A549 (cell line): ENCODE measurements around the gene CNTN5. TPM values are rescaled to one million over a fixed set of nuclear protein-coding genes. Genes with fewer than 3 reads are reported as not detected.

Experiments
- ATAC-seq, 2 experiments: fragments of 200-7000 bp in 1 of 2; fragments of >200 bp in 1 of 2; cut with Nextera tagmentation in 1 of 2; cut with Tn5 transposase in 1 of 2; 3 replicates each; pipeline versions ENCODE4 v1.8.0 to v1.9.1; 2018 to 2020; ENCODE audit warnings: mild to moderate bottlenecking in 1 of 2, moderate library complexity in 1 of 2
- CTCF ChIA-PET: fragments of 300-600 bp; sonication (Branson Sonifier 250); formaldehyde crosslinking; extraction: SDS; loops from one replicate; lab custom pipeline; 2021; ENCODE audit warnings: antibody characterized with exemption, inconsistent platforms; lab: Yijun Ruan, JAX
- POLR2A ChIA-PET: fragments of 350-600 bp; formaldehyde crosslinking; extraction: SDS; loops from one replicate; lab custom pipeline; 2021; ENCODE audit warnings: antibody characterized with exemption, inconsistent platforms; lab: Yijun Ruan, JAX
- DNase-seq, 2 experiments: peaks; one replicate each; pipeline versions ENCODE4 v3.0.0 to v3.0.0-alpha.2; 2011 to 2016; ENCODE audit warnings: low read depth in 1 of 2, low spot score in 1 of 2
- FAIRE-seq: peaks from 2 replicates; lab custom pipeline; 2011; peaks lifted over from hg19 to GRCh38; lab: Jason Lieb, UNC
- H3K27ac ChIP-seq, 2 experiments: fragments of >200 bp; sonication (Bioruptor Twin); formaldehyde crosslinking; 3 replicates each; pipeline ENCODE4 v1.5.1; 2016 to 2017
- H3K4me1 ChIP-seq: fragments of >200 bp; sonication (Bioruptor Twin); formaldehyde crosslinking; 3 replicates; pipeline ENCODE4 v1.6.1; 2016
- H3K4me2 ChIP-seq: fragments of >200 bp; sonication (Bioruptor Twin); formaldehyde crosslinking; 3 replicates; pipeline ENCODE4 v1.6.1; 2016
- H3K4me3 ChIP-seq: fragments of >200 bp; sonication (Bioruptor Twin); formaldehyde crosslinking; 3 replicates; pipeline ENCODE4 v1.5.1; 2016
- H3K9me3 ChIP-seq: fragments of >200 bp; sonication (Bioruptor Twin); formaldehyde crosslinking; 3 replicates; pipeline ENCODE4 v1.6.1; 2016
- BHLHE40 ChIP-seq: IDR thresholded peaks from 2 replicates; pipeline ENCODE4 v1.6.1; 2012; ENCODE audit warnings: low read depth, low read length, inconsistent platforms
- CEBPB ChIP-seq, 2 experiments: fragments of >200 bp in 1 of 2; sonication (Bioruptor Twin) in 1 of 2; formaldehyde crosslinking in 1 of 2; IDR thresholded peaks; 2 replicates each; pipeline ENCODE4 v1.6.1; 2012 to 2016
- EHMT2 ChIP-seq: fragments of 200-600 bp; sonication (generic); IDR thresholded peaks from 2 replicates; pipeline ENCODE4 v1.6.1; 2016; ENCODE audit warnings: antibody characterized with exemption, low read depth, mild to moderate bottlenecking, moderate library complexity
- GATA3 ChIP-seq: IDR thresholded peaks from 2 replicates; pipeline ENCODE4 v1.6.1; 2012; ENCODE audit warnings: borderline replicate concordance
- HEYL ChIP-seq: fragments of 250-450 bp; sonication (Bioruptor Pico); IDR thresholded peaks from 2 replicates; pipeline ENCODE4 v1.8.0; 2021; ENCODE audit warnings: mild to moderate bottlenecking, moderate library complexity
- HOXB13 ChIP-seq: fragments of 250-450 bp; sonication (Bioruptor Pico); IDR thresholded peaks from 2 replicates; pipeline ENCODE4 v1.5.0; 2020; ENCODE audit warnings: low read depth, mild to moderate bottlenecking, moderate library complexity
- JUNB ChIP-seq: fragments of >200 bp; sonication (Bioruptor Twin); formaldehyde crosslinking; IDR thresholded peaks from 2 replicates; pipeline ENCODE4 v1.6.1; 2016
- KDM1A ChIP-seq: fragments of 200-600 bp; sonication (generic); IDR thresholded peaks from 2 replicates; pipeline ENCODE4 v1.6.1; 2016; ENCODE audit warnings: low read depth, mild to moderate bottlenecking
- MAX ChIP-seq: IDR thresholded peaks from 2 replicates; pipeline ENCODE4 v1.6.1; 2012
- MAZ ChIP-seq: fragments of 150-350 bp; IDR thresholded peaks from 2 replicates; pipeline ENCODE4 v1.6.1; 2014; ENCODE audit warnings: antibody characterized with exemption, low read depth, low read length, borderline replicate concordance
- NFE2L2 ChIP-seq: fragments of 150-350 bp; conservative IDR thresholded peaks from 2 replicates; pipeline ENCODE4 v1.6.1; 2014; ENCODE audit warnings: low read length
- NPAS2 ChIP-seq: fragments of 250-450 bp; sonication (Bioruptor Pico); IDR thresholded peaks from 2 replicates; pipeline ENCODE4 v1.8.0; 2022; ENCODE audit warnings: mild to moderate bottlenecking, moderate library complexity, borderline replicate concordance
- NR3C1 ChIP-seq: fragments of >200 bp; sonication (Bioruptor Twin); formaldehyde crosslinking; IDR thresholded peaks from 3 replicates; pipeline ENCODE4 v1.6.1; 2017
- POLR2A ChIP-seq: IDR thresholded peaks from 2 replicates; pipeline ENCODE4 v1.6.1; 2012; ENCODE audit warnings: mild to moderate bottlenecking, low read length
- RNF2 ChIP-seq: fragments of 200-600 bp; sonication (generic); IDR thresholded peaks from 2 replicates; pipeline ENCODE4 v1.6.1; 2016; ENCODE audit warnings: low read depth, mild to moderate bottlenecking, antibody characterized with exemption, moderate library complexity, borderline replicate concordance
- SMC3 ChIP-seq: fragments of >200 bp; sonication (Bioruptor Twin); formaldehyde crosslinking; IDR thresholded peaks from 3 replicates; pipeline ENCODE4 v1.6.1; 2018; ENCODE audit warnings: inconsistent platforms
- TFCP2L1 ChIP-seq: fragments of 250-450 bp; sonication (Bioruptor Pico); IDR thresholded peaks from 2 replicates; pipeline ENCODE4 v1.5.0; 2021; ENCODE audit warnings: mild to moderate bottlenecking
- TP53 ChIP-seq: fragments of 250-450 bp; sonication (Bioruptor Pico); IDR thresholded peaks from 2 replicates; pipeline ENCODE4 v1.5.0; 2021; ENCODE audit warnings: mild to moderate bottlenecking, moderate library complexity
- USF2 ChIP-seq: fragments of 450-650 bp; IDR thresholded peaks from 2 replicates; pipeline ENCODE4 v1.6.1; 2014; ENCODE audit warnings: antibody characterized with exemption
- ZC3H11A ChIP-seq: fragments of 450-650 bp; IDR thresholded peaks from 2 replicates; pipeline ENCODE4 v1.6.1; 2014; ENCODE audit warnings: antibody characterized with exemption, mild to moderate bottlenecking
- ZFP36 ChIP-seq: fragments of 450-650 bp; IDR thresholded peaks from 2 replicates; pipeline ENCODE4 v1.6.1; 2014; ENCODE audit warnings: borderline replicate concordance; ENCODE audit not compliant: partially characterized antibody
- ZSCAN20 ChIP-seq: fragments of 250-450 bp; sonication (Bioruptor Pico); IDR thresholded peaks from 2 replicates; pipeline ENCODE4 v1.8.0; 2022; ENCODE audit warnings: mild to moderate bottlenecking, moderate library complexity
- WGBS: methylation state at CpG from one replicate; pipeline ENCODE4 v1.1.6; 2017; ENCODE audit errors: missing lambda C conversion rate; 5-methylcytosine and 5-hydroxymethylcytosine counted together
- polyA plus RNA-seq, 4 experiments: library from polyadenylated mRNA; depleted of rRNA in 3 of 4; stranded (reverse); fragments of >200 nt; fragmentation: RNase III in 1 of 4; extraction: RNeasy Plus Mini Kit Qiagen cat#74134 plus additional on column Dnase treatment in 1 of 4; gene quantifications; 2 replicates in 3 of 4; 3 replicates in 1 of 4; pipeline ENCODE4 v1.2.3, GENCODE V29; 2011 to 2017
- TF ChIP-seq, protein P1 (sequence below): fragments of >200 bp; sonication (Bioruptor Twin); formaldehyde crosslinking; IDR thresholded peaks from 3 replicates; pipeline ENCODE4 v1.6.1; 2016
- TF ChIP-seq, protein P2 (sequence below): IDR thresholded peaks from 2 replicates; pipeline ENCODE4 v1.6.1; 2012

CNTN5 gene
- polyA plus RNA-seq, 2 of the 4 experiments (the other 2 are of a cell fraction) = 0.08 TPM; not detected in 1

DNA sequence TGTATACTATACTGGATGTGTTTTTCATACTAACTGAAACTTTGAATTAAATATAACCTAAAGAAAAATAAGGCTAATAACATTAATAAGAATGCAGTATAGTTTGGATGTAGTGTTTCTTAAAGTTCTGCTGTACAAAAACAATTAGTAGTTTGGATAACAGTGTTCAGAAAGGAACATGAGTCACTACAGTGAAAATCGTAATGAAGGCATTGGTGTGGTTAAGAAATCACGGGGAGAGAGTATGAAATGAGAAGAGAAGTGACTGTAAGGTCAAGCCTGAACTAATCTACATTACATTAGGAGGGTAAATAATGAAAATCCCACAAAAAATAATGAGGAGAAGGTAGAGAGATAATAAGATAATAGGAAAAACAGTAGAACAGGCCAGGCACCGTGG is 939.8 kb downstream of the CNTN5 start:
- POLR2A ChIA-PET = no interaction called here
- FAIRE-seq = no peak
- H3K4me2 ChIP-seq = no peak overlapping the region

GRCh38 chr11:99968336-99968735 is 947.6 kb downstream of the CNTN5 start:
- WGBS = 44% methylated on average over 1 of the region's 1 CpG
- Histone ChIP-seq H3K9me3 (no peaks in the 10 kb centered on the region), H3K4me1 (0 out of 3 replicates have a peak, but pooled peaks cover 5% of the 10 kb centered on the region), H3K27ac (no peak overlapping the region), H3K4me2 (no peak overlapping the region), H3K4me3 (no peak overlapping the region)
- ATAC-seq = no peak
- TF ChIP-seq USF2 = no peak
- TF ChIP-seq NFE2L2 = no peak
- no peak for TF ChIP-seq TP53 (CRISPR knock-in tag)
- TF ChIP-seq, protein P1, sequence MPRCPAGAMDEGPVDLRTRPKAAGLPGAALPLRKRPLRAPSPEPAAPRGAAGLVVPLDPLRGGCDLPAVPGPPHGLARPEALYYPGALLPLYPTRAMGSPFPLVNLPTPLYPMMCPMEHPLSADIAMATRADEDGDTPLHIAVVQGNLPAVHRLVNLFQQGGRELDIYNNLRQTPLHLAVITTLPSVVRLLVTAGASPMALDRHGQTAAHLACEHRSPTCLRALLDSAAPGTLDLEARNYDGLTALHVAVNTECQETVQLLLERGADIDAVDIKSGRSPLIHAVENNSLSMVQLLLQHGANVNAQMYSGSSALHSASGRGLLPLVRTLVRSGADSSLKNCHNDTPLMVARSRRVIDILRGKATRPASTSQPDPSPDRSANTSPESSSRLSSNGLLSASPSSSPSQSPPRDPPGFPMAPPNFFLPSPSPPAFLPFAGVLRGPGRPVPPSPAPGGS = no peak
- TF ChIP-seq EHMT2 = no peak
- no peak for TF ChIP-seq MAX
- TF ChIP-seq ZFP36 = no peak
- TF ChIP-seq ZSCAN20 (CRISPR knock-in tag) = no peak
- TF ChIP-seq ZC3H11A = no peak
- no peak for TF ChIP-seq RNF2
- TF ChIP-seq, protein P2, sequence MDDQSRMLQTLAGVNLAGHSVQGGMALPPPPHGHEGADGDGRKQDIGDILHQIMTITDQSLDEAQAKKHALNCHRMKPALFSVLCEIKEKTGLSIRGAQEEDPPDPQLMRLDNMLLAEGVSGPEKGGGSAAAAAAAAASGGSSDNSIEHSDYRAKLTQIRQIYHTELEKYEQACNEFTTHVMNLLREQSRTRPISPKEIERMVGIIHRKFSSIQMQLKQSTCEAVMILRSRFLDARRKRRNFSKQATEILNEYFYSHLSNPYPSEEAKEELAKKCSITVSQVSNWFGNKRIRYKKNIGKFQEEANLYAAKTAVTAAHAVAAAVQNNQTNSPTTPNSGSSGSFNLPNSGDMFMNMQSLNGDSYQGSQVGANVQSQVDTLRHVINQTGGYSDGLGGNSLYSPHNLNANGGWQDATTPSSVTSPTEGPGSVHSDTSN = no peak
- no peak for TF ChIP-seq HEYL
- no peak for TF ChIP-seq SMC3
- TF ChIP-seq MAZ = no peak
- no peak for TF ChIP-seq GATA3
- no peak for TF ChIP-seq HOXB13 (CRISPR knock-in tag)
- DNase-seq = no peak
- FAIRE-seq = no peak
- ChIA-PET CTCF (no interaction called here), POLR2A (no interaction called here)

More for the DNA sequence above, 939.8 kb downstream of the CNTN5 start:
- H3K27ac ChIP-seq = no peak overlapping the region
- DNase-seq (no peak), ATAC-seq (no peak)
- TF ChIP-seq RNF2 (no peak), BHLHE40 (no peak), TFCP2L1 (CRISPR knock-in tag) (no peak), MAX (no peak), POLR2A (no peak), NR3C1 (no peak), CEBPB (IDR thresholded peaks at IDR 0.05) (no peak), KDM1A (no peak)
- WGBS = 14% methylated on average over 3 of the region's 3 CpGs
- H3K9me3 ChIP-seq = no peaks in the 10 kb centered on the region
- no peak overlapping the region for H3K4me3 ChIP-seq
- CTCF ChIA-PET = no interaction called here
- H3K4me1 ChIP-seq = no peaks in the 10 kb centered on the region

DNA sequence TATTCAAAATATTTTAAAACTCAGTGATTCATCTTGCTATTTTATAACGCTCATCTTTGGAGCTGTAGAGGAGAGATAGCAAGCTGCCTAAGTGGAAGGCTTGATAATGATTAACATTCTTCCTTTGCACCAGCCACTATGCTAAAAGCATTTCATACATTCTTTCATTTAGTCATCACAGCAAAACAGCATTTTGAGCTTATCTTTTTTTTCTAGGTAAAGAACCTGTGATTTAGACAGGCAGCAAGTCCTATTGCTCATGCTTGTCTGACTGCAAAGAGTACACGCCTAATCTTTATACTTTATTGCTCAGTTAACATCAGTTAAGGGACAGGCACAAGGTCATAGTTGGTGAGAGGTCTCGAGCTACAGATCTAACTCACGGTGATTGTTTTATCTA is 953.2 kb downstream of the CNTN5 start:
- H3K4me1 ChIP-seq = peaks cover 11% of the 10 kb centered on the region; the same call in 1 of the 3 replicates
- CTCF ChIA-PET = no interaction called here
- TF ChIP-seq NPAS2 (no peak), NR3C1 (no peak), JUNB (peak; percentile 27; the same call in 1 of the 2 replicates), SMC3 (no peak)
- TF ChIP-seq, all 56 proteins: peak for 1
- no peak overlapping the region for H3K4me3 ChIP-seq
- 2% methylated on average over 4 of the region's 4 CpGs for WGBS
- H3K27ac ChIP-seq = peak overlapping the region; percentile 33 to 55; a peak in 2 of 6 replicates
- POLR2A ChIA-PET = no interaction called here
- FAIRE-seq = no peak
- ATAC-seq = peak; percentile 54 to 55; a peak in 5 of 6 replicates
- no peaks in the 10 kb centered on the region for H3K9me3 ChIP-seq
- DNase-seq = peak; percentile 4 to 21
- peak overlapping the region; percentile 46 for H3K4me2 ChIP-seq
